ENCODE results near the gene TRAPPC3L. TPM values are rescaled to one million over a fixed set of nuclear protein-coding genes. Genes with fewer than 3 reads are reported as not detected.

TRAPPC3L gene
- total RNA-seq, 1 donor from 2014 or later, result not detected

GRCh38 chr6:116536216-116536621 is 9.3 kb downstream of the TRAPPC3L start:
- no peak for DNase-seq (ENCODE audit: low spot score, unreplicated experiment)
- H3K27me3 Mint-ChIP-seq, result peaks cover 3% of the 10 kb centered on the region
- no peak overlapping the region for H3K4me3 Mint-ChIP-seq (ENCODE audit: low read depth)
- no peak overlapping the region for H3K27ac Mint-ChIP-seq
- H3K9me3 Mint-ChIP-seq (ENCODE audit: low read depth), result no peaks in the 10 kb centered on the region
- H3K4me1 Mint-ChIP-seq (ENCODE audit: low read depth), result peaks cover 11% of the 10 kb centered on the region
- peak; percentile 78 for TF ChIP-seq CTCF (IDR thresholded peaks at IDR 0.05; ENCODE audit: unreplicated experiment)
- H3K36me3 Mint-ChIP-seq (ENCODE audit: insufficient read depth), result no peaks in the 10 kb centered on the region

GRCh38 chr6:116535109-116535508 is 10.4 kb downstream of the TRAPPC3L start:
- no peaks in the 10 kb centered on the region for H3K36me3 Mint-ChIP-seq (ENCODE audit: insufficient read depth)
- peaks cover 12% of the 10 kb centered on the region for H3K4me1 Mint-ChIP-seq (ENCODE audit: low read depth)
- DNase-seq (ENCODE audit: low spot score, unreplicated experiment), result no peak
- no peak for TF ChIP-seq CTCF (IDR thresholded peaks at IDR 0.05; ENCODE audit: unreplicated experiment)
- H3K9me3 Mint-ChIP-seq (ENCODE audit: low read depth), result no peaks in the 10 kb centered on the region
- no peak overlapping the region for H3K27ac Mint-ChIP-seq
- H3K27me3 Mint-ChIP-seq, result peaks cover 3% of the 10 kb centered on the region
- H3K4me3 Mint-ChIP-seq (ENCODE audit: low read depth), result no peak overlapping the region

GRCh38 chr6:116533233-116533957 is 12.1 kb downstream of the TRAPPC3L start:
- H3K4me3 Mint-ChIP-seq (ENCODE audit: low read depth), result no peak overlapping the region

GRCh38 chr6:116531675-116532570 is 13.6 kb downstream of the TRAPPC3L start:
- peak; percentile 74 for TF ChIP-seq CTCF (IDR thresholded peaks at IDR 0.05; ENCODE audit: unreplicated experiment)
- H3K36me3 Mint-ChIP-seq (ENCODE audit: insufficient read depth), result no peaks in the 10 kb centered on the region
- DNase-seq (ENCODE audit: low spot score, unreplicated experiment), result peak; percentile 32
- peaks cover 29% of the 10 kb centered on the region for H3K4me1 Mint-ChIP-seq (ENCODE audit: low read depth)
- no peak overlapping the region for H3K27ac Mint-ChIP-seq
- H3K9me3 Mint-ChIP-seq (ENCODE audit: low read depth), result no peaks in the 10 kb centered on the region
- peaks cover 3% of the 10 kb centered on the region for H3K27me3 Mint-ChIP-seq
- H3K4me3 Mint-ChIP-seq (ENCODE audit: low read depth), result no peak overlapping the region

More at GRCh38 chr6:116533233-116533957, 12.1 kb downstream of the TRAPPC3L start:
- no peaks in the 10 kb centered on the region for H3K36me3 Mint-ChIP-seq (ENCODE audit: insufficient read depth)
- no peak for DNase-seq (ENCODE audit: low spot score, unreplicated experiment)
- H3K4me1 Mint-ChIP-seq (ENCODE audit: low read depth), result peaks cover 29% of the 10 kb centered on the region
- no peaks in the 10 kb centered on the region for H3K9me3 Mint-ChIP-seq (ENCODE audit: low read depth)
- H3K27ac Mint-ChIP-seq, result peak overlapping the region; percentile 40
- no peak for TF ChIP-seq CTCF (IDR thresholded peaks at IDR 0.05; ENCODE audit: unreplicated experiment)
- peaks cover 3% of the 10 kb centered on the region for H3K27me3 Mint-ChIP-seq

GRCh38 chr6:116530436-116530835 is 15.0 kb downstream of the TRAPPC3L start:
- H3K4me1 Mint-ChIP-seq (ENCODE audit: low read depth), result peaks cover 30% of the 10 kb centered on the region
- peak overlapping the region; percentile 27 for H3K27ac Mint-ChIP-seq
- no peaks in the 10 kb centered on the region for H3K36me3 Mint-ChIP-seq (ENCODE audit: insufficient read depth)
- no peak for TF ChIP-seq CTCF (IDR thresholded peaks at IDR 0.05; ENCODE audit: unreplicated experiment)
- DNase-seq (ENCODE audit: low spot score, unreplicated experiment), result no peak
- H3K9me3 Mint-ChIP-seq (ENCODE audit: low read depth), result no peaks in the 10 kb centered on the region
- peaks cover 3% of the 10 kb centered on the region for H3K27me3 Mint-ChIP-seq
- no peak overlapping the region for H3K4me3 Mint-ChIP-seq (ENCODE audit: low read depth)

Data from progenitor cell of endocrine pancreas (in vitro differentiated cells).